Upper lobe of right lung (tissue), 1 donor: Measurements from ENCODE around the gene RUNX2. TPM values are rescaled to one million over a fixed set of nuclear protein-coding genes. Genes with fewer than 3 reads are reported as not detected.
A peak's percentile ranks its signal among the peaks of the same experiment; 100 is the strongest.

Experiments used
- ATAC-seq: fragments of 200-7000 bp; cut with Tn5 transposase; one replicate; pipeline ENCODE4 v1.9.1; 2020; ENCODE audit warnings: mild to moderate bottlenecking, moderate library complexity
- DNase-seq: peaks from one replicate; pipeline ENCODE4 v3.0.0-alpha.2; 2020
- H3K27ac ChIP-seq: fragments of 200-600 bp; one replicate; pipeline ENCODE4 v1.8.0; 2022
- H3K27me3 ChIP-seq: fragments of 200-600 bp; one replicate; pipeline ENCODE4 v1.8.0; 2022; ENCODE audit warnings: mild to moderate bottlenecking
- H3K36me3 ChIP-seq: fragments of 200-600 bp; one replicate; pipeline ENCODE4 v1.8.0; 2022
- H3K4me1 ChIP-seq: fragments of 200-600 bp; one replicate; pipeline ENCODE4 v1.8.0; 2022
- H3K4me3 ChIP-seq: fragments of 200-600 bp; one replicate; pipeline ENCODE4 v1.8.0; 2022; ENCODE audit warnings: mild to moderate bottlenecking
- H3K9me3 ChIP-seq: fragments of 200-600 bp; one replicate; pipeline ENCODE4 v1.8.0; 2022
- CTCF ChIP-seq: fragments of 200-600 bp; IDR thresholded peaks from one replicate; pipeline ENCODE4 v1.8.0; 2022; ENCODE audit warnings: antibody characterized with exemption
- intact Hi-C: fragments of 100-400 bp; cut with DNase I; formaldehyde crosslinking; loops from one replicate; pipeline ENCODE4 v1.11.0; 2022
- total RNA-seq: library from RNA; stranded (reverse); fragmentation: NEBNext Ultra II Directional; extraction: Animal tissue kit (Norgen Biotek cat#: 25700); gene quantifications from one replicate; pipeline ENCODE4 v1.2.1, GENCODE V29; 2021
- donor health status: DM: no; HTN: yes; CAD: no; lungs with severe emphysema.

The RUNX2 gene
- total RNA-seq, 1 donor from 2014 or later = 4.6 TPM

GRCh38 chr6:45326698-45327417, 1.3 kb upstream of the RUNX2 start:
- peak; percentile 62 for ATAC-seq
- intact Hi-C loops = no loop called here
- DNase-seq = no peak
- H3K27ac ChIP-seq = no peak overlapping the region
- H3K27me3 ChIP-seq = no peaks in the 10 kb centered on the region
- H3K9me3 ChIP-seq = no peaks in the 10 kb centered on the region
- TF ChIP-seq CTCF = no peak
- H3K4me3 ChIP-seq = no peak overlapping the region
- no peaks in the 10 kb centered on the region for H3K36me3 ChIP-seq
- H3K4me1 ChIP-seq = peaks cover 6% of the 10 kb centered on the region

GRCh38 chr6:45328523-45328922, 393 bp downstream of the RUNX2 start:
- DNase-seq = no peak
- Histone ChIP-seq H3K27me3 (no peaks in the 10 kb centered on the region), H3K4me1 (peaks cover 6% of the 10 kb centered on the region), H3K4me3 (peak overlapping the region; percentile 32), H3K9me3 (no peaks in the 10 kb centered on the region), H3K27ac (no peak overlapping the region), H3K36me3 (no peaks in the 10 kb centered on the region)
- TF ChIP-seq CTCF = no peak
- ATAC-seq = no peak
- intact Hi-C loops = no loop called here

GRCh38 chr6:45344900-45345299, 16.8 kb downstream of the RUNX2 start:
- Histone ChIP-seq H3K4me1 (no peaks in the 10 kb centered on the region), H3K27ac (no peak overlapping the region), H3K27me3 (no peaks in the 10 kb centered on the region), H3K4me3 (no peak overlapping the region), H3K9me3 (no peaks in the 10 kb centered on the region), H3K36me3 (no peaks in the 10 kb centered on the region)
- intact Hi-C loops = no loop called here
- no peak for DNase-seq
- ATAC-seq = no peak
- no peak for TF ChIP-seq CTCF

GRCh38 chr6:45350186-45350710, 22.1 kb downstream of the RUNX2 start:
- Histone ChIP-seq H3K36me3 (no peaks in the 10 kb centered on the region), H3K4me3 (no peak overlapping the region), H3K27ac (no peak overlapping the region), H3K4me1 (no peaks in the 10 kb centered on the region), H3K27me3 (no peaks in the 10 kb centered on the region), H3K9me3 (no peaks in the 10 kb centered on the region)
- TF ChIP-seq CTCF = no peak
- no peak for DNase-seq
- no peak for ATAC-seq
- intact Hi-C loops = no loop called here

- no peak overlapping the region for H3K4me3 ChIP-seq
- no peaks in the 10 kb centered on the region for H3K27me3 ChIP-seq
- H3K9me3 ChIP-seq = no peaks in the 10 kb centered on the region
- no peaks in the 10 kb centered on the region for H3K4me1 ChIP-seq
- intact Hi-C loops = no loop called here
- no peak for TF ChIP-seq CTCF
- ATAC-seq (no peak), DNase-seq (no peak)
- no peak overlapping the region for H3K27ac ChIP-seq
- H3K36me3 ChIP-seq = no peaks in the 10 kb centered on the region
These were observed 22.9 kb downstream of the RUNX2 start for GRCh38 chr6:45351076-45351475.
